Inflammatory macrophage treated with lipopolysaccharide for 1 hour (primary cell): ENCODE measurements around the gene UBTF.

ENCODE experiments used
- DNase-seq, 2 donors: peaks; one replicate each; pipeline ENCODE4 v3.0.0-alpha.2; 2020 to 2022

Gene UBTF

GRCh38 chr17:44212507-44213402 lies 6.7 kb downstream of the UBTF start:
- DNase-seq: no peak

- no peak for DNase-seq
Measured at GRCh38 chr17:44211281-44212265, 7.9 kb downstream of the UBTF start.

GRCh38 chr17:44210342-44211192 lies 8.9 kb downstream of the UBTF start:
- DNase-seq: peak; percentile 86 to 93

GRCh38 chr17:44209786-44210341 lies 9.6 kb downstream of the UBTF start:
- DNase-seq: peak in 1 of 2 donors; percentile 47

GRCh38 chr17:44207743-44208142 lies 11.7 kb downstream of the UBTF start:
- DNase-seq: no peak

- DNase-seq: no peak
Measured at GRCh38 chr17:44207319-44207718, 12.2 kb downstream of the UBTF start.

- DNase-seq: no peak
Measured at GRCh38 chr17:44206825-44207155, 12.7 kb downstream of the UBTF start.

GRCh38 chr17:44205962-44206824 lies 13.3 kb downstream of the UBTF start:
- DNase-seq: no peak

GRCh38 chr17:44204441-44204882 lies 15.0 kb downstream of the UBTF start:
- DNase-seq: no peak

- DNase-seq: peak; percentile 57 to 78
Measured at GRCh38 chr17:44203731-44204440, 15.6 kb downstream of the UBTF start.

- no peak for DNase-seq
Measured at GRCh38 chr17:44202756-44203155, 16.7 kb downstream of the UBTF start.

- DNase-seq: no peak
Measured at GRCh38 chr17:44200478-44201155, 18.9 kb downstream of the UBTF start.

GRCh38 chr17:44199553-44200477 lies 19.7 kb downstream of the UBTF start, which contains the start of gene ATXN7L3:
Gene ATXN7L3, minus strand, starts transcription at chr17:44199884. Its CDS starts 1,814 bp downstream, at chr17:44198070.
- peak; percentile 96 to 97 for DNase-seq

- peak in 1 of 2 donors; percentile 27 for DNase-seq
Measured at GRCh38 chr17:44198721-44199552, 20.5 kb downstream of the UBTF start.

GRCh38 chr17:44197980-44198720 lies 21.3 kb downstream of the UBTF start:
- peak; percentile 54 to 63 for DNase-seq

GRCh38 chr17:44197107-44197506 lies 22.4 kb downstream of the UBTF start:
- no peak for DNase-seq
